ENCODE results near the gene KIAA0232.

Gene KIAA0232

GRCh38 chr4:6763330-6763851 lies 19.1 kb upstream of the KIAA0232 start:
- ATAC-seq, result no peak
- TF ChIP-seq CREB5 (CRISPR knock-in tag; IDR thresholded peaks at IDR 0.05; ENCODE audit: low read depth) (no peak), TSHZ2 (CRISPR knock-in tag; IDR thresholded peaks at IDR 0.05) (no peak), ZNF8 (CRISPR knock-in tag; IDR thresholded peaks at IDR 0.05) (no peak), BACH2 (CRISPR knock-in tag; IDR thresholded peaks at IDR 0.05; ENCODE audit: borderline replicate concordance) (no peak)

GRCh38 chr4:6764976-6765620 lies 17.4 kb upstream of the KIAA0232 start:
- ATAC-seq, result no peak
- TF ChIP-seq OSR1 (CRISPR knock-in tag; IDR thresholded peaks at IDR 0.05), result no peak
- no peak for TF ChIP-seq PATZ1 (CRISPR knock-in tag; IDR thresholded peaks at IDR 0.05; ENCODE audit: borderline replicate concordance)
- no peak for TF ChIP-seq CREB5 (CRISPR knock-in tag; IDR thresholded peaks at IDR 0.05; ENCODE audit: low read depth)
- no peak for TF ChIP-seq GLIS3 (CRISPR knock-in tag; IDR thresholded peaks at IDR 0.05)
- no peak for TF ChIP-seq ZC3H10 (CRISPR knock-in tag; IDR thresholded peaks at IDR 0.05)
- TF ChIP-seq ZFP30 (CRISPR knock-in tag; IDR thresholded peaks at IDR 0.05), result no peak
- no peak for TF ChIP-seq ZNF8 (CRISPR knock-in tag; IDR thresholded peaks at IDR 0.05)
- TF ChIP-seq CSRNP3 (CRISPR knock-in tag; IDR thresholded peaks at IDR 0.05), result no peak
- TF ChIP-seq CSDC2 (CRISPR knock-in tag; IDR thresholded peaks at IDR 0.05), result no peak
- no peak for TF ChIP-seq TCF4 (CRISPR knock-in tag; IDR thresholded peaks at IDR 0.05; ENCODE audit: borderline replicate concordance)
- TF ChIP-seq SNAI2 (CRISPR knock-in tag; IDR thresholded peaks at IDR 0.05), result no peak
- TF ChIP-seq ESRRG (CRISPR knock-in tag; IDR thresholded peaks at IDR 0.05), result no peak
- no peak for TF ChIP-seq BACH2 (CRISPR knock-in tag; IDR thresholded peaks at IDR 0.05; ENCODE audit: borderline replicate concordance)
- no peak for TF ChIP-seq ISL1 (CRISPR knock-in tag; IDR thresholded peaks at IDR 0.05)
- TF ChIP-seq PPARA (CRISPR knock-in tag; IDR thresholded peaks at IDR 0.05; ENCODE audit: borderline replicate concordance), result no peak
- no peak for TF ChIP-seq ZFP3 (CRISPR knock-in tag; IDR thresholded peaks at IDR 0.05)

- no peak for ATAC-seq
Observed at GRCh38 chr4:6765703-6766102, 16.8 kb upstream of the KIAA0232 start.

More at GRCh38 chr4:6765703-6766102, 16.8 kb upstream of the KIAA0232 start:
- TF ChIP-seq TCF4 (CRISPR knock-in tag; IDR thresholded peaks at IDR 0.05; ENCODE audit: borderline replicate concordance), result no peak
- no peak for TF ChIP-seq ZFP30 (CRISPR knock-in tag; IDR thresholded peaks at IDR 0.05)
- no peak for TF ChIP-seq ZNF70 (CRISPR knock-in tag; IDR thresholded peaks at IDR 0.05)
- no peak for TF ChIP-seq PATZ1 (CRISPR knock-in tag; IDR thresholded peaks at IDR 0.05; ENCODE audit: borderline replicate concordance)
- TF ChIP-seq ISL1 (CRISPR knock-in tag; IDR thresholded peaks at IDR 0.05), result no peak
- no peak for TF ChIP-seq CSRNP3 (CRISPR knock-in tag; IDR thresholded peaks at IDR 0.05)
- no peak for TF ChIP-seq TOX (CRISPR knock-in tag; IDR thresholded peaks at IDR 0.05; ENCODE audit: borderline replicate concordance)
- no peak for TF ChIP-seq ZFP3 (CRISPR knock-in tag; IDR thresholded peaks at IDR 0.05)
- TF ChIP-seq ESRRG (CRISPR knock-in tag; IDR thresholded peaks at IDR 0.05), result no peak
- no peak for TF ChIP-seq CREB5 (CRISPR knock-in tag; IDR thresholded peaks at IDR 0.05; ENCODE audit: low read depth)

Data from SK-N-SH treated with all-trans-retinoic acid at 6 μM for 48 hours (cell line).